Measurements from ENCODE around the gene PPM1M. TPM values are rescaled to one million over a fixed set of nuclear protein-coding genes. Genes with fewer than 3 reads are reported as not detected.
A peak's percentile ranks its signal among the peaks of the same experiment; 100 is the strongest.

Gene PPM1M
- total and polyA plus RNA-seq, 12 donors: 5.2 to 17.6 (median 7.9) TPM

GRCh38 chr3:52250122-52250521 lies 4.6 kb downstream of the PPM1M start:
- DNase-seq (no peak), ATAC-seq (no peak)
- Histone ChIP-seq H3K4me3 (no peak overlapping the region), H3K9me3 (no peaks in the 10 kb centered on the region), H3K4me1 (peaks cover 3 to 72% (median 12%) of the 10 kb centered on the region in 9 donors), H3K27me3 (no peaks in the 10 kb centered on the region), H3K36me3 (peaks cover 0 to 75% (median 20%) of the 10 kb centered on the region in 9 donors), H3K27ac (peak overlapping the region in 1 of 10 donors; percentile 26)
- WGBS, 2 donors: 88 to 89% methylated on average over 1 of the region's 1 CpG
- TF ChIP-seq CTCF (IDR thresholded peaks at IDR 0.05): no peak
- intact Hi-C loops (cut with DNase I): no loop called here

- Histone ChIP-seq H3K4me3 (peak overlapping the region in 1 of 10 donors; percentile 24), H3K4me1 (peaks cover 0 to 47% (median 0%) of the 10 kb centered on the region in 9 donors), H3K36me3 (peaks cover 0 to 100% (median 51%) of the 10 kb centered on the region in 9 donors), H3K27ac (peak overlapping the region in 5 of 10 donors; percentile 15 to 88 (median 43)), H3K27me3 (no peaks in the 10 kb centered on the region), H3K9me3 (no peaks in the 10 kb centered on the region)
- ATAC-seq (peak; percentile 19 to 85 (median 64)), DNase-seq (no peak)
- intact Hi-C loops (cut with DNase I): no loop called here
- WGBS, 2 donors: 76 to 77% methylated on average over 12 of the region's 12 CpGs
- TF ChIP-seq CTCF (IDR thresholded peaks at IDR 0.05): no peak
These were observed 8.1 kb downstream of the PPM1M start for GRCh38 chr3:52253314-52254304.

GRCh38 chr3:52254608-52255007 lies 9.0 kb downstream of the PPM1M start:
- H3K4me3 ChIP-seq: no peak overlapping the region
- TF ChIP-seq CTCF (IDR thresholded peaks at IDR 0.05): no peak
- peaks cover 0 to 100% (median 61%) of the 10 kb centered on the region in 9 donors for H3K36me3 ChIP-seq
- H3K4me1 ChIP-seq: peaks cover 0 to 49% (median 0%) of the 10 kb centered on the region in 9 donors
- WGBS, 2 donors: 87 to 89% methylated on average over 9 of the region's 9 CpGs
- no peaks in the 10 kb centered on the region for H3K27me3 ChIP-seq
- no peaks in the 10 kb centered on the region for H3K9me3 ChIP-seq
- DNase-seq (no peak), ATAC-seq (no peak)
- intact Hi-C loops (cut with DNase I): no loop called here
- H3K27ac ChIP-seq: peak overlapping the region in 1 of 10 donors; percentile 88

- TF ChIP-seq CTCF (IDR thresholded peaks at IDR 0.05): no peak
- no peak for ATAC-seq
- 89 to 94% methylated on average over 3 of the region's 3 CpGs for WGBS, 2 donors
These were observed 10.6 kb downstream of the PPM1M start for GRCh38 chr3:52256159-52256558.

More at GRCh38 chr3:52256159-52256558, 10.6 kb downstream of the PPM1M start:
- Histone ChIP-seq H3K9me3 (no peaks in the 10 kb centered on the region), H3K4me1 (peaks cover 0 to 49% (median 0%) of the 10 kb centered on the region in 9 donors), H3K27ac (peak overlapping the region in 1 of 10 donors; percentile 3), H3K27me3 (no peaks in the 10 kb centered on the region), H3K36me3 (peaks cover 11 to 100% (median 77%) of the 10 kb centered on the region in 9 donors), H3K4me3 (no peak overlapping the region)
- no peak for DNase-seq
- intact Hi-C loops (cut with DNase I): no loop called here
